NCI-H748 (cell line): ENCODE measurements around the gene RNF169.
"Not testable (repeated sequence)": the region's sequence is repeated elsewhere in the genome, so short reads cannot be mapped to it uniquely, and the experiment has no call there.

ENCODE experiments used
- DNase-seq: peaks from one replicate; lab custom pipeline; 2025; ENCODE audit not compliant: unreplicated experiment; lab: John Stamatoyannopoulos, UW

RNF169 gene

DNA sequence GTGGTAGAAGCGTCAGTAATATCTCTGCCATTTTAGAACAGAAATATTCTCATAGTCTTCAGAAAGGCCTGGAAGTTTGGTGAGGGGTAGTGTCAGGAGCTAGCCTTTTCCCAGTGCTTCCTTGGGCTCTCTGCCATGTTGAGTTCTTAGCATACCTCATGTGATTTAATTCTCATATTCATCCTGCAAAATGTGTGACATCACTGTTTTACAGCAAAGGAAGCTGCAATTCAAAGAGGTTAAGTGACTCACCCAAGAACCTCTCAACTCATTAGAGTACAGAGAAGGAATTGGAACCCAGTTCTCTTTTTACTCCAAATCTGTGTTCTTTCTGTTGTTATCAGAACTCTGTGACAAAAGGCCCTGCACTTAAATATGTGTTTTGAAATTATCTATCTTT, 72.1 kb downstream of the RNF169 start:
- DNase-seq, result no peak

DNA sequence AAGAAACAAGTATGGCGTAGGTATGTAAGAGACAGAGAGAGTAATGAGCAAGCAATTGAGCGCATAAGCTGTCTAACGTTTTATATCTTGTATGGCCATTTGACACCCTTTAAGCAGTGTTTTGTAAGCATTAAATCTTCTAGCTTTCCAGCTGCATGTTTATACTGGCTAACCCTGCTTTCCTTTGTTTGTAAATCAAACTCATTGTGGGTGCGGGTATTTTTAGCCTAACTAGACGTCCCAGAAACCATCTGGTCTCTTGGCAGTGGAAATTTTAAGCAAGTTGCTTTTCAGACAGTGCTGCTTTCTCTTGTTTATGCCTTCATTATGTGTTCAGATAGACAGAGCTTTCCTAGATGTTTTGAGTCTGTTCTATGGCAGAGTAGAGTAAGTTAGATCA, 73.5 kb downstream of the RNF169 start:
- no peak for DNase-seq

DNA sequence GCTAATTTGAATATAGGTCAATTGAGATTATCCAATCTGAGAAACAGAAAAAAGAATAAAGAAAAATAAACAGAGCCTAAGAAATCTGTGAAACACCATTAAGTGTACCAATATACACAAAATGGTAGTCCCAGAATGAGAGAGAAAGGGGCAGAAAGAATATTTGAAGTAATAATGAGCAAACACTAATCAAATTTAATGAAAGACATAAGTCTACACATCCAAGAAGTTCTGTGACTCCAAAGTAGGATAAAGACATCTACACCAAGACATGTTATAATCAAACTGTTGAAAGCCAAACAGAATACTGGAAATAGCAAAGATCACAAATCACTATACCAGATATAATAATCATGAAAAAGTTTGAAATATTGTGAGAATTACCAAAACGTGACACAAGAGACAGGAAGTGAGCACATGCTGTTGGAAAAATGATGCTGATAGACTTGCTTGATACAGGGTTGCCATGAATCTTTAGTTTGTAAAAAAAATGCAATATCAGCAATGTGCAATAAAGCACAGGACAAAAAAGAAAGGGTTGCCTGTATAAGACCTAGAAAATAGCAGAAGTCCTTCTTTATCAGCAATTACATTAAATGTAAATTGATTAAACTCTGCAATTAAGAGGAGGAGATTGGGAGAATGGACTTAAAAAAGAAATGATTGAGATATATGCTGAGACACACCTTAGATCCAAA, 75.8 kb downstream of the RNF169 start:
- no peak for DNase-seq

DNA sequence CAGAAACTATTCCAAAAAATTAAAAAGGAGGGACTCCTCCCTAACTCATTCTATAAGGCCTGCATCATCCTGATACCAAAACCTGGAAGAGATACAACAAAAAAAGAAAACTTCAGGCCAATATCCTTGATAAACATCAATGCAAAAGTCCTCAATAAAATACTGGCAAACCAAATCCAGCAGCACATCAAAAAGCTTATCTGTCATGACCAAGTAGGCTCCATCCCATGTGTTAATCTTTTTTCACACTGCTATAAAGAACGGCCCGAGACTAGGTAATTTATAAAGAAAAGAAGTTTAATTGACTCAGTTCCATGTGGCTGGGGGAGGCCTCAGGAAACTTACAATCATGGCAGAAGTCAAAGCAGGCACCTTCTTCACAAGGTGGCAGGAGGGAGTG, 76.9 kb downstream of the RNF169 start:
- not testable (repeated sequence) for DNase-seq

DNA sequence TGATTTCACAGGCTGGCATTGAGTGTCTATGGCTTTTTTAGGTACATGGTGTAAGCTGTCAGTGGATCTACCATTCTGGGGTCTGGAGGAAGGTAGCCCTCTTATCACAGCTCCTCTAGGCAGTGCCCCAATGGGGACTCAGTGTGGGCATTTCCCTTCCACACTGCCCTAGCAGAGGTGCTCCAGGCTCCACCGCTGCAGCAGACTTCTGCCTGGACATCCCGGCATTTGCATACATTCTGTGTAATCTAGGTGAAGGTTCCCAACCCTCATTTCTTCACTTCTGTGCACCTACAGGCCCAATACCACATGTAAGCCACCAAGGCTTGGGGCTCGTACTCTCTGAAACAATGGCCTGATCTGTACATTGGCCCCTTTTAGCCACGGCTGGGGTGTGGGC, 78.3 kb downstream of the RNF169 start:
- no peak for DNase-seq

DNA sequence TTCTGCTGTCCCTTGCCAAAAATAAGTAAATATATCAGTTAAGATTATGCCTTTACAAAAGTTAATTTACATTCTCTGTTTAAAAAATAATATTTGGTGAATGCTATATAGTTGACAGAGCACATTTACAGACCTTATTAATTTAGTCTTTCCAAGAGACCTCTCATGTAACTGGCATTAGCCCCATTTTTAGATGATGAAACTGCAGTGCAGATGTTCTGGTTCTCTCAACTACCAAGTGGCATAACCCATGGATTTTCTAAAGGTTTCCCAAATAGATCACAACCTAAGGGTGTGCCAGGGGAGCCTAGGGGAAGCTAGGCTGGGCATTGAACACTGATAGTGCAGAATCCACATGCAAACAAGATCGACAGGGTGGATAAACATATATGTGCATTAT, 88.5 kb downstream of the RNF169 start:
- DNase-seq, result no peak

DNA sequence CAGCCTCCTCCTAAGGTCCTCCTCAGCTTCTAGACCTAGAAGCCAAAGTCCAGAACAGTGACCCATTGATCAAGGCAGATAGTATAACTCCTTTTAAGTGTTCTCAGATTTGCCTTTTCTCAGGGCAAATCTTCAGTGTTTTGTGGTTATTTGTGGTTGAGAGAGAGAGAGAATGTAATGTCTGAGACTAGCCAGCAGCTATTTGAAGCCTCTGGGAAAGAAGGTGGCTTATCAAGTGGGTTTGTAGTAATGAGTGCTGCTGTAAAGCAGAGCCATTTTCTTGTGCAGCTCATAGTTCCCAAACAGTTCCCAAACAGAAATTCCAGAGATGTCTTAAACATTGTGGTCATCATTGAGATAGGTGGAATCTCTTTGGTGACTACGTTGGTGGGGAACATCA, 89.5 kb downstream of the RNF169 start:
- no peak for DNase-seq

DNA sequence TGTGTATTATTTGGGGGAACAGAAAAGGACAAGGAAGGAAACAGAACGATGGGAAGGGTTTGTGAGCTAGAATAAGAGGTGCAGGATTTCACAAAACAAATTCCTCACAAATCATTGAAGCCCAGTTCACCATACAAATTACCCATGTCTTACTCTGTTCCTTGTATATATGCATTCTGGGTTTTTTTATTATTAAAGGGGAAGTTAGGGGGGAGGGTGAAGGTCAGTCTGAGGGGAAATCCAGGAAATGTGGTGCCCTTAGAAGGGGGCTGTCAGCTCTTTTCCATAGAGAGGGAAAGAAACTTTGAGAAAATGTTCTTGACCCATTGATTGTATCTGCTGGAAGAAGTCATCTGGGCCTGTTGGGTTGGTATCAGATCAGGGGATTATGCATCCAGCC, 90.8 kb downstream of the RNF169 start:
- DNase-seq, result no peak

DNA sequence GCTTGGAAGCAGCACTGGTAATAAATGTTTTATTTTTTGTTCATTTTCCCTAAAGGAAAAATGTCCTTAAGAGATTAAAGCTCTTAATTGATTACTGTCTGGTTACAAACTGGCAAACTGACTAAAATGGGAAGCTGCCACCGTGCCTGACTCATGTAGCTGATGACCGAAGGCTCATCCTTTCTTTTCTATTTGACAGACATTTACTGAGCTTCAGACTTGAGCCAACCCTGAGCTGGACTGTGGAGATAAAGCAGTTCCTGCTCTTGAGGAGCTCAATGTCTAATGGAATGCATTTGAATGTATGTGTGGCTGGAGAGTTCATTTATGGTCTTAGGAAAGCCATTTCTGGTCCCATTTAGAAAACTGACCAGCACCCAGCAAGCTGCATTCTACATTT, 91.3 kb downstream of the RNF169 start:
- no peak for DNase-seq

DNA sequence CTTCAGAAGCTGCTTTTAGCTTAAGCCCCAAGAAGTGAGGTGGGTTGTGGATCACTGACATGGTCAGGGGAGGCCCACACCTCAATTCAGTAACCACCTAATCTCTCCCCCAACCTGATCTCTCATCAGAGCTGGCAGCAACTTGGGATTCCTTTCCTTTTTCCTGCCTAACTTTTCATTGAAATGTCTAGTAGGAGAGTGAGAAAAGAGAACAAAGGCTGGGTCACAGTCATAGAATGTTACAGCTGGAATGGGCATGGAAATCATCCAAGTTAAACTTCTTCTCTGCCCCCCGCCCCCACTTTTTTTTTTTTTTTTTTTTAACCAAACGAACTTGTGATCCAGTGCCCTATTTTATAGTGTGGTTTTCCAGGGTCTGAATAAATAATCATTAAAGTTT, 91.8 kb downstream of the RNF169 start:
- no peak for DNase-seq

DNA sequence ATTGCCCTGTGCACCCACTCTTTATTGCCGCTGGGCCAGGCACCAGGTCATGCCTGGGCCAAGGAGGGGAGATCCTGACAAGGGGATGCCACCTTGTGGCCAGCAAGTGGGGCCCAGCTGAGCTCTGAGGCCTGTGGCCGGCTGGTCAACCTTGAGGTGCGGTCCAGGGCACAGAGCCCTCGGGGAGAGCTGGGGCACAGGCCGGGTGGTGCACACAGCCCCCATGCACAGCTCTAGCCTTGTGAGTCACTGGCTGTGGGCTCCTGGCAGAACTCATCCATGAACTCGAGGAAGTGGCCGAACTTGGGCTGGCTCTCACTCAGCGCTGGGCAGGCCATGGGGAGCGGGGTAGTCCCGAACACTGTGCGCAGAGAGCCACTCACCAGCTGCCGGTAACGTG, 94.3 kb downstream of the RNF169 start:
- DNase-seq, result no peak

DNA sequence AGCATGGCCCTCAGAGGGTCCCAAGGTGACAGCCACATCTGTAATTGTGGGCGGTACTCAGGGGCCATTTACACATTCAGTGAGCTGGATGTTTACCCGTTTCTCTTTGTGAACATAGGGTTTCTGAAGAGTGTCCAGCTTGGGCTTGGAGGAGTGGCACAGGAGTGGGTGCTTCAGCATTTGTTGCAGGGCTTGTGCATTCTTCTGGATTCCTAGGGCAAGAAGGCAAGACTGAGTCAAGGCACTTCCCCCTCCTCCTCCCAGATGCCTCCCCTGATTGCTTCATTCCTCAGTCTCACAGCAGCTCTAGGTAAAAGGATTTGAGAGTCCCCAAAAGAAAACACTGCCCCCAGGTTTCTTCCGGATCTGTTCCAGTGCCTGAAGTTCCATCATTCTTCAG, 95.4 kb downstream of the RNF169 start:
- DNase-seq, result no peak

DNA sequence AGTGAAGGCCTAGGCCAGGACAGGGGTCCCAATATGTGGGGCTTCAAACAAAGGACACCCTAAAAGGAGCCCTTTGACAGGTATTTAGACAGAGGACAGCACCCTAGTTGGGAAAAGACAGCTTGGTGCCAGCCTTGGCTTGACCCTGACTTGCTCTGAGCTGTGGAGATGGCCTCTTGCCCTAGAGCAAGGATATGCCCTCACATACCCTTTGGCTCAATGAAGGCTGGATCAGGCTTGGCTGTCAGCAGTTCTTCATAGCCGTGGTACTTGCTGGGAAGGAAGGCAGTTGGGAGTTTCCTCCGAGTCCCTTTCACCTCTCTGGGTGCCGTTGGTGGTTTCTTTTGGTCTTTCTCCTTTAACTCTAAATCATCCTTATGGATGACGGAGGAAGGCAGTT, 96.2 kb downstream of the RNF169 start:
- no peak for DNase-seq

DNA sequence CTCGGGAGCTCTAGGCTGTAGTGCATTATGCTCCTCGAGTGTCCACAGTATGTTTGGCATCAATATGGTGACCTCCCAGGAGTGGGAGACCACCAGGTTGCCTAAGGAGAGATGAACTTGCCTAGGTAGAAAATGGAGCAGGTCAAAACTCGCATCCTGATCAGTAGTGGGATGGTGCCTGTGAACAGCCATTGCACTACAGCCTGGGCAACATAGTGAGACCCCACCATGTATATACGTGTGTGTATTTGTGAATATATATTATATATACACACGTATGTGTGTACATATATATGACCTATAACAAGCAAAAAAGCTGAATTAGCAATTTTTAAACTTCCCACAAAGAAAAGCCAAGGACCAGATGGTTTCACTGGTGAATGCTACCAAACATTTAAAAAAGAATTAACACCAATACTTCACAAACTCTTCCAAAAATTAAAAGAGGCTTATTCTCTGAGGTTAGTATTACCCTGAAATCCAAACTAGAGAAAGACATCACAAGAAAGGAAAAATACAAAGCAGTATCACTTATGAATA, 97.4 kb downstream of the RNF169 start:
- no peak for DNase-seq

DNA sequence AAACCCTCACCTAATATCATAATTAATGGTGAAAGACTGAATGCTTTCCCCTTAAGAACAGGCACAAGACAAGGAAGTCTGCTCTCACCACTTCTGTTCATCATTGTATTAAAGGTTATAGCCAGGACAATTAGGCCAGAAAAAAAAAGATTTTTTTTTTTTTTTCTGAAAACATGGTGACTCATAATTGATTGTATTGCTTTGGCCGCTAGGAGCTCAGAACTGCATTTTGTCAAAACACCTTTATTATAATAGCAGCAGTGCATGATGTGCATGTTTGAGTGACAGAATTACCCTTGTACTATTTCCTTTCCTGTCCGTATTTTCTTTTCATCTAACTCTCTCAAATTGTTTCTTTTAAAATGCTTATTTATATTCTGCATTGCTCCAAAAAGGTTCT, 98.1 kb downstream of the RNF169 start:
- no peak for DNase-seq

DNA sequence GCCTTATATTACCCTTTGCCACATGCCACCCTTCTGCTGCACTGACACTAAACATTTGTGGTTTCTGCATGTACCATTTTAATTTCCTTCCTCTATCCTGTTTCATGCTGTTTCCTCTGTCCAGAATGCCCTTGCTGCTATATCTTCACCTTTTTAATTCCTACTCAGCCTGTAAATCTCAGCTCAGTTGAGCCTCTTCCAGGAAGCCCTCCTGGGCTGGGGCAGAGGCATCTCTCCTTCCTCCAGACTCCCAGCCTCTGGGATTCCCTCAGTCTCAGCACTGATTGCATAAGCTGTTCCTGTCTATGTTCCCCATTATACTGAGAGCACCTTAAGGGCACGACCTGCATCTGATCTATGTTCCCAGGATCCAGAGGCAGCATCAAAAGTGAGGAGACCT, 98.7 kb downstream of the RNF169 start:
- no peak for DNase-seq

DNA sequence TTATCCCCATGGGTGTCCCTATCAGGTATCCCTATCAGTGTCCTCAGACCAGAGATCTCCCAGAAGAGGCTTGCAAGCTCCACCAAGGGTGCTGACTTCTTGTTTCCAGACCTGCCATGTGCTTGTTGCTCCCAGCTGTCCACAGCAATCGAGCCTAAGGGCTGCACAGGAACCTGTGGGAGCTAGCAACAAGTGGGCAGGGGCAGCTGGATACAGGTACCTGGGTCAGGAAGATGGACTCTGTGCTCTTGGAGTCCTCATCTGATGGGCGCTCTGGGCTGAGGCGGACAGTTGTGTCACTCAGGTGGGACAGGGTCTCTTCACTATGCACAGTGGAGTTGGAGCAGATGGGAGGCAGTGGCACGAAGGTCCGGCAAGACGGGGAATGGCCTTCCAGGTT, 99.2 kb downstream of the RNF169 start:
- DNase-seq, result no peak

DNA sequence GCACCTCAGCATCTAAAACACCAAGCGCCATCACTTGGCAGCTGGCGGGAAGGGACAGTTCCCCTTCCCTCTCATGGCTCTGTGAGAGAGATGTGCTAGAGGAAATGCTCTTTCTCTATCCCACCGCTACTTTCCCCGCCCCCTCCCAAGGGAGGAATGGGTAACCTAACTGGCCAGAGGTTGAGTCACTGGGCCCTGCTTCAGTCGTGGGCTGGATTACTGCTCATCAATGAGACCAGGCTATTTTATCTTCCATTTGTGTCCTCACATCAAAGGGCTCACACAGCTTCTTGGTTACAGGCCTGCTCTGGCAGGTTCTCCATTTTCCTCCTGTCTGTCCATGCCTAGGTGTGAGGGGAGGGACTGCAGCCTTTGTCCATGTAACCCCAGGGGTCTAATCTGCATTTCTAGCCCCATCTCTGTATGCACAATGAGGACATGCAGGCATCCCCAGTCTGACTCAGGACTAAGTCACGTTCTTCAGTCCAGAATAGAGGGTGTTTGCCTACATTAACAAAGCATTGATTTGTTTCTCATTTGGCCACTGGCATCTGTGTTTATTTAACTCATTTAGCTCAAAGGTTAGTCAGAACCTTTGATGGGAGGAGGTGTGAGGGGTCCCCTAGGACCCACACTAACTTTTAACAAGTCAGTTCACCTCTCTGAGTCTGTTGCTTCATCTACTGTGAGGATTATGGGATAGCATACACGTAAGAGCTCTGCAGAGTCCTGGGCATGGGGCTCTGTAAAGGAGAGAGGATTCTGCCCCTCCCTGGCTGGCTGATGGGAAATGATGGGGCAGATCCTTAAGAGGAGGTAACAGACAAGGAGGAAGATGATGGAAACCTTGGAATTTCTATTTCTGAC, 101.1 kb downstream of the RNF169 start:
- no peak for DNase-seq

DNA sequence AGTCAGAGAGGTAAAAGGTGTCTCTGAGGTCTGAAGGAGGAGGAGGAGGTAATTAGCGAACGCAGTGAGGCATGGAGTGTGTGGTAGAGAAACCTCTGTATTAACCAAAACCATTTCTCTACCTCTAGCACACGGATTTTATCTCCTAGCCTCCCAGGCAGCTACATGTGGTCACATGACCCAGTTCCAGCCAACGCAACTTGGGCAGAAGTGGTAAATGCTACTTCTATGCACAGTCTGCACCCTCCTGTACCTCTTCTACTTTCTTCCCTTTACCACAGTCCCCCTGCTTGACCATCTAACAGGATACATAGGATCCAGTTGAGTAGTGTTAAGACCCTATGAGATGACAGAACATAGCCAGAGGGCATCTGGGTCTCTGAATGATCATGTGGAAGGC, 104.6 kb downstream of the RNF169 start:
- no peak for DNase-seq

DNA sequence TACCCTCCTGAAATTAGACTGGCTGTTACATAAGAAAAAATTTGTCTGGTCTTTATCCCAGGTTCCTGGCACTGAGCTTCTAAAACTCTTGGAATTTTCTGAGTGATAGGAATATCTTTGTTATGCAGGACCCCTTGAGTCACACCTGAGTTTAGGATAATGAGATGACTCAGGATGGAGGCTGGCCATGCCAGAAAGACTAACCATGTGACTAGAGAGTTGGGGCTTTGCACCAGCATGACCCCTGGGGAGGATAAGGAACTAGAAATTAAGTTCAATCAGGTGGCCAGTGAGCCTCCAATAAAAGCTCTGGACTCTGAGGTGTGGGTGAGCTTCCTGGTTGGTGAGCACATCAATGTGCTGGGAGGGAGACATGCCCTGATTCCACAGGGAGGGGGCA, 112.1 kb downstream of the RNF169 start:
- no peak for DNase-seq

DNA sequence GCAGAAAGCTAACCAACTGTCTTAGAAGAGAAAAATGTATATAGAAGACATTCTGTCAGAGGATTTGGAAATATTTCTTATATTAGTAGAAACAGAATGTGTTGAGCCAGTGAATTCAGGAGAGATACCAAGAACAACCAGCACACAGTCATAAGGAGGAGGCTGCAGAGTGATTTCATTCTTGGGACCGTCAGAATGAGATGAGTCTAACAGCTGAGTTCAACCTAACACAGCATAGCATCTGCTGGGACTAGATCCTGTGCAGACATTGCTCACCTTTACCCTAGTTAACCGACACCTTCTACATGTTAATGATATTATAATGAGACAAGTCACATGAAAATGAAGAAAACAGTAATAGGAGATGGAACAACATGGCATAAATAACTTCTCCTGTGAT, 114.8 kb downstream of the RNF169 start:
- DNase-seq, result no peak

DNA sequence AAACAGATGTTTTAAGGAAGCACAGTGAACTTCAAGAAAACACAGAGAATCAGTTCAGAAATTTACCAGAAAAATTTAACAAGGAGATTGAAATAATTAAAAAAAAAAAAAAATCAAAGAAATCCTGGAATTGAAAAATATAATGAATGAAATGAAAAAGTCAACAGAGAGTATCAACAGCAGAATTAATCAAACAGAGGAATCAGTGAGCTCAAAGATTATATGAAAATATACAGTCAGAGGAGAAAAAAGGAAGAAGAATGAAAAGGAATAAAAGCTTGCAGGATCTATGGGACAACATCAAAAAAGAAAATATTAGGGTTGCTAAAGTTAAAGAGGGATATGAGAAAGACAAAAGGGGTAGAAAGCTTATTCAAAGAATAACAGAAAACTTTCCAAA, 117.9 kb downstream of the RNF169 start:
- no peak for DNase-seq
